HS-27A (cell line): ENCODE measurements around the gene SULT1C2.
"Not testable (repeated sequence)": the region's sequence is repeated elsewhere in the genome, so short reads cannot be mapped to it uniquely, and the experiment has no call there.

Experiments used
- DNase-seq: peaks from one replicate; pipeline ENCODE4 v3.0.0-alpha.2; 2012; ENCODE audit warnings: low read depth, missing footprints

Gene SULT1C2

DNA sequence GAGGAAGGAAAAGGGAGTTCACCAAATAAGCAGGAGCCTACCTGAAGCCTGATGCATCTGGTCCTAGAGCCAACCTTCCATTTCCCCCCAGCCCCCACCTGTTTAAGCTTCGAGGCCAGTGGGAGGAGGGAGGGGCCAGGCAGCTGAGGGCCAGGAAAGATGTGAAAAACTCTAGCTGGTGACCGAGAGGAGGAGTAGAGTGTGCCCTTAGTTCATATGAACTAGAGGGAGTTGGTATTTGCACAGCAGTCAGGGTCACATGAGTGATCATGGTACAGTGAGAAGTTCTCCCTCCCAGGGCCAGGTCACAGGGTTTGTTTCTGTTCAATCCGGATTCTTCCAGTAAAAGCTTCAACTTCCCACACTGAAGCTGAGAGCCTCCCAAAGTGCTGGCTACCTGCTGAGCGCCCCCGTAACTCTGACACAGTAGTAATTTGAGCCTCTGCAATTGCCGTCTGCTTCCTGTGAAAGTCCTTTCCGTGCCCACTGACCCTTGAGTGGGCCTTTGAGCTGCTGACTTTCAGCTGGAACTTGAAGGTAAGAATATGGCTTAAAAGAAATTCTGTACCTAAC, at the start of gene SULT1C2:
SULT1C2 (plus strand) TSS at position 362 of the 573 bp plus-strand sequence. CDS start 4,773 bp downstream, outside the sequence.
- DNase-seq = no peak

DNA sequence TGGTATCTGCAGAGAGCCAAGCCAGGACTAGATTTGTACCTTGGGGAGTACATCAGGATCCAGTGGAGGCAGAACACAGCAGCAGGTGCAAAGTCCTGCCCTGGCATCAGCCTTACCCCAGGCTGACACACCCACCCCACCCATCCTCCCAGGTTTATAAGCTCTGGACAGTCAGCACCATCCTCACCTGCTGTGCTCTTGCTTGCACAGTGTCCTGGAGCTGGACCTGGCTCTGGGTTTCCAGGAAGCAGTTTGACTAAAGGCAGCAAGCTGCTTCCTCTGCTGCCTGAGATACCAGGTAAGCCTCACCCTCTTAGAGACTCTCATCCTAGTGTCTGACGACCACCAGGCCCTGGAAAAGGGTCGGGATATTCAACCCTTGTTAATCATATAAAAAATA, 48.9 kb upstream of the SULT1C2 start, which contains the start of gene SULT1C3:
SULT1C3 (plus strand) TSS at position 183 of the 400 bp plus-strand sequence. CDS start 7,227 bp downstream, outside the sequence.
- DNase-seq = no peak

DNA sequence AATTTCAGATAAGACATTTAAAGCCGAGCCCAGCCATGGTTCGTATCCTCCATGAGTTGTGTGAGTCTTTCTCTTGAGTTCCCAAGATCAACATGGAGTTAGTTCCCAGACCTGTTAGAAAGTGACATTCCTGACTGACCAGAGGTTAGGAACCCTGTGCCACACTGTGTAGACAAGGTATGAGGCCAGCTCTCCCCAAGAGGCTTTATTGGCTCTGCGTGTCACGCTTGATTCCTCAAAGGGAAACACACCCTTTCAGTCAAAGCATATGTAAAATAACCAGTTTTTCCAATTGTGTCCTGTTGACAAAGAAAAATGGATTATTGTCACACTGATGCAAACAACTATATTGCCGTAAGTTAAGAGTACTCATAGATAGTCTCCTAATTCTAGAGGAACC, 47.7 kb upstream of the SULT1C2 start:
- no peak for DNase-seq

DNA sequence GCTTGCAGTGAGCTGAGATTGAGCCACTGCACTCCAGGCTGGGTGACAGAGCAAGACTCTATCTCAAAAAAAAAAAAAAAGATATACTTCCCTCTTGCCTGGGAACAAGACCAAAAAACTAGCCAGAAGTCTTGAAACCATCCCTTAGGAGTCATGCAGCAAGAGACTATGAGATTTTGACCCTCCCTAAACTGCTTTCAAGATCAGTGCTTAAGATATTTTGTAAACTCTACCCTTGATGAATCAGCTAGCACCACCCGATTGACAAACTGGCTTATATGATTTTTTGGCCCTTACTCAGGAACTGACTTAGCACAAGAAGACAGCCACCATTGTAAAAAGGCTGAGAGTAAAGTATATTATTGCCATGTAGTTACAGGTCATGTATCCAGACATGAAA, 45.1 kb upstream of the SULT1C2 start:
- no peak for DNase-seq

- no peak for DNase-seq
Observed at GRCh38 chr2:108244667-108245414, 43.9 kb upstream of the SULT1C2 start.

GRCh38 chr2:108253106-108253505, 35.6 kb upstream of the SULT1C2 start:
- DNase-seq = no peak

DNA sequence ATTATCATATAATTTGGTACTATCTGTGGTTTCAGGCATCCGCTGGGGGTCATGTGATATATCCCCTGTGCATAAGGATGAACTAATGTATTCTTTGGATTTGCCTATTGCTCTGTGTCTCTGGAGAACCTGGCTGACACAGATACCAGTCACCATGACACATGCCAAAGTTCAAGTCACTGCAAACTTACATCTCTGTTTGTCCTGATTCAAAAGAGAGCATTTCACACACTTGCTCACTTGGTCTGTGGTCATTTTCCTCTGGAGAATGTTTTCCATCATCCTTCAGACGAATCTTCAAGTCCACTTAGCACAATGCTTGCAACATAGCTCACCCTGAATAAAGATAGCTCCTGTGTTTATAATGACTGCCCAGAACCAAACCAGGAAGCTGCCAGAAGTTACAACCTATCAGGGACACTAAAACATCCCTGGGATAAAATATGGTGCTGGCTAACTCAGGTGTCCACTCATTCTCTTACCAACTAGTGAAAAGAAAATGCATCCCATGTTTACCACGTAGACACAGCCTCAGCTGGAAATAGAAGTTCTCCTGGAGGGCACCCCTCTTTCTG, 30.9 kb upstream of the SULT1C2 start:
- DNase-seq = no peak

DNA sequence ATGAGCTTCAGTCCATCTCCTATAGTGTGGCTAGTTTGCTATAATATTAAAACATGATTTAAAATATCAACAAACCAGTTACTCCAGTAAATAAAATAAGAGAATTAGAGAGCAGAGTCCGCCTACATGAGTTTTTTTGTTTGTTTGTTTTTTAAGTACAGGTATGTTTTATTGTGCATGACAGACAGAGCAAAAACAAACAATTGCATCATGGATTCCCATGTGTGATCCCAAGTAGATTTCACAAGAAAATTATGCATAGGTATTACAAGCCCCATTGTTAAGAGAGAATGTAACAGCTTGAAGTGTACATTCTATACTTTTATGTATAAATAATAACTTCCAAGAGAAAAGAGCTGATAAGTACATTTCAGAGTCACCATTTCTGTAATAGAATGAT, 27.9 kb upstream of the SULT1C2 start:
- DNase-seq = no peak

- no peak for DNase-seq
Observed at GRCh38 chr2:108262036-108262435, 26.7 kb upstream of the SULT1C2 start.

GRCh38 chr2:108263401-108263800, 25.3 kb upstream of the SULT1C2 start:
- no peak for DNase-seq

GRCh38 chr2:108266218-108266617, 22.5 kb upstream of the SULT1C2 start:
- no peak for DNase-seq

DNA sequence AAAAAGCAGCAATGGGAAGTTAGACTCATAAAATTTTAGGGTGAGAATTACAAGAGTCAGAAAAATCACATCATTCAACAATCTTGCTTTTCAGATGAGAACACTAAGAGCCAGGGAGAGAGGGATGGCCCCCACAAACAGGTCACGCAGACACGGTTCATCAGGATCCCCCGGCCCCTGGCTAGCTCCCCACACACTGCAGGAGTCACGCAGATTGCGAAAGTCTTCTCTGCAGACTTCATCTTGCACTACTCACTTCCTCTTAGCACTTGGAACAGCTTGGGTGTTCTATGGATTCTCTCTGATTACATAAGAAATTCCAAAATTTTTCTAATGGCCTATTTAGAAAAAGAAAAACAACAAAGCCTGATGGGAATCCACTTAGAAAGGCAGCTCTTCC, 21.6 kb upstream of the SULT1C2 start:
- DNase-seq = no peak

DNA sequence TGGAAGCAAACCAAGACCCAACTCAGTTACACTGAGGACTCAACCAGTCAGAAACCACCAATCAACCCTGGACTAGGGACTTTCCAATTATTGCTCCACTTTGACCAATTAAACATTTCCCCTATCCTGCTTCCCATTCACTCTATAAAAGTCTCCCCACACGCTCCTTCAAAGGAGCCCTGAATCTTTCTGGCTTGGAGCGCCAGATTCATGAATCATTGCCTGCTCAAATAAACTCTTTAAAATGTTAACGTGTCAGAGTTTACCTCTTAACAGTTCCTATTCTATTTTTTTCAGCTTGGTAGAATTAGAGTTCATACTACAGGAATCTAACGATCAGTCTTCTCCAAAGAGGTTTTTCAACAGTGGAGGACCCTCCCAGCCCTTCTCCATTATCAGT, 20.7 kb upstream of the SULT1C2 start:
- no peak for DNase-seq

DNA sequence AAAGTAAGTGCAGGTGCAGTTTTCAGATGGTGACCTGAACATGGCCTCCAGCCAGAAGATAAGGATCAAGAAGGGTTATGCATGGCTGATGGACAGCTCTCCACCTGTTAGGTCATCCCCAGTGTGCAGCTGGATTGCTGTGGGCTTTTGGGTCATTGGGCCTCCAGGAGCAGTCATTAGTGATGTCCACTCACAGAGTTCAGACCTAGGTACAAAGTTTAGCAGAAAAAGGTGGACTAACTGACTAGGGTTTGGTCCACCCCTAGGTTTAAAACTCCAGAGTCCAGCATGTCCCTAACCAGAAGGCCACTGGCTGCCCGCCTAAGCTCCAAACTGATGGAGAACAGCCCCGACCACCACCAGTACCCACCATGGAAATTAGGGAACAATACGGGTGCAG, 18.3 kb upstream of the SULT1C2 start:
- no peak for DNase-seq

- no peak for DNase-seq
Observed at GRCh38 chr2:108270768-108271506, 17.8 kb upstream of the SULT1C2 start.

GRCh38 chr2:108271691-108272253, 16.9 kb upstream of the SULT1C2 start:
- no peak for DNase-seq

- no peak for DNase-seq
Observed at GRCh38 chr2:108278631-108279030, 10.1 kb upstream of the SULT1C2 start.

GRCh38 chr2:108279468-108279867, 9.2 kb upstream of the SULT1C2 start:
- no peak for DNase-seq

DNA sequence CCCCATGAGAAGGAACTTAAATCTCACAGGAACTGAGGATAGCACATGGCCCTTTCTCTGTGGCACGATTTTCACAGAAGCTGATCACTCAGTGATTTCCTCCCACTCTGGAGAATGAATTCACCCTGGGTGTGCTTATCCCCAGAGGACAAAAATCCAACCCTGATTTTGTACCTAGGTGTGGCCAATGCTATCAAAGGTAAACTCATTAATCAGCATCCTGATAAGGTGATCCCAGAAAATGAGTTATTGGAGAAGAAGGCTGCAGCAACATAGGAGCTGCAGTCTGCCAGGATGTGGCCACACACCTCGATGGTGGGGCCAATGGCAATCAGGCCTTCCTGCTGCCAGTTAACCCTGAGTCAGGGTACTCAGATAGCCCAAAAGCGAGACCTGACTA, 8.2 kb upstream of the SULT1C2 start:
- DNase-seq = no peak

DNA sequence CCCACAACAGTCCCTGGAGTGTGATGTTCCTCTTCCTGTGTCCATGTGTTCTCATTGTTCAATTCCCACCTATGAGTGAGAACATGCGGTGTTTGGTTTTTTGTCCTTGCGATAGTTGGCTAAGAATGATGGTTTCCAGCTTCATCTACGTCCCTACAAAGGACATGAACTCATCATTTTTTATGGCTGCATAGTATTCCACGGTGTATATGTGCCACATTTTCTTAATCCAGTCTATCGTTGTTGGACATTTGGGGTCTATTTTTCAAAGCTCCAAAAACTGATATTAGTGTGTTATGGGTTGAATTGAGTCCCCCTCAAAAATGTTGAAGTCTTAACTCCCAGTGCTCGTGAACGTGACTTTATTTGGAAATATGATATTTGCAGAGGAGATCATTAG, 4.1 kb upstream of the SULT1C2 start:
- DNase-seq = not testable (repeated sequence)

GRCh38 chr2:108285616-108286015, 3.1 kb upstream of the SULT1C2 start:
- no peak for DNase-seq

GRCh38 chr2:108287169-108287568, 1.5 kb upstream of the SULT1C2 start:
- no peak for DNase-seq
